ENCODE measurements around the gene NFKBIB. TPM values are rescaled to one million over a fixed set of nuclear protein-coding genes. Genes with fewer than 3 reads are reported as not detected.
A peak's percentile ranks its signal among the peaks of the same experiment; 100 is the strongest.

NFKBIB gene
- total and polyA plus RNA-seq, 8 donors, result 5.1 to 34.2 (median 7.0) TPM

- Histone ChIP-seq H3K36me3 (peaks cover 0 to 52% of the 10 kb centered on the region in 2 donors), H3K9me3 (no peaks in the 10 kb centered on the region), H3K4me1 (peaks cover 0 to 19% of the 10 kb centered on the region in 2 donors), H3K27ac (peak overlapping the region in 1 of 2 donors; percentile 20), H3K4me3 (no peak overlapping the region), H3K27me3 (no peaks in the 10 kb centered on the region)
- ATAC-seq, result no peak
- no peak for DNase-seq
- no peak for TF ChIP-seq CTCF (IDR thresholded peaks at IDR 0.05)
- intact Hi-C loops (cut with DNase I), result no loop called here
Measured at GRCh38 chr19:38892841-38893240, 6.9 kb upstream of the NFKBIB start.

- ATAC-seq (no peak), DNase-seq (no peak)
- H3K27ac ChIP-seq, result peak overlapping the region in 1 of 2 donors; percentile 20
- TF ChIP-seq CTCF (IDR thresholded peaks at IDR 0.05), result no peak
- H3K36me3 ChIP-seq, result peaks cover 0 to 47% of the 10 kb centered on the region in 2 donors
- H3K27me3 ChIP-seq, result no peaks in the 10 kb centered on the region
- intact Hi-C loops (cut with DNase I), result no loop called here
- H3K4me1 ChIP-seq, result peaks cover 0 to 24% of the 10 kb centered on the region in 2 donors
- no peak overlapping the region for H3K4me3 ChIP-seq
- no peaks in the 10 kb centered on the region for H3K9me3 ChIP-seq
Measured at GRCh38 chr19:38893341-38893771, 6.4 kb upstream of the NFKBIB start.

GRCh38 chr19:38894968-38895367 is 4.8 kb upstream of the NFKBIB start:
- no peak overlapping the region for H3K4me3 ChIP-seq
- TF ChIP-seq CTCF (IDR thresholded peaks at IDR 0.05), result no peak
- no peaks in the 10 kb centered on the region for H3K27me3 ChIP-seq
- H3K27ac ChIP-seq, result no peak overlapping the region
- intact Hi-C loops (cut with DNase I), result no loop called here
- no peaks in the 10 kb centered on the region for H3K9me3 ChIP-seq
- ATAC-seq, result no peak
- no peak for DNase-seq
- peaks cover 0 to 31% of the 10 kb centered on the region in 2 donors for H3K36me3 ChIP-seq
- peaks cover 0 to 31% of the 10 kb centered on the region in 2 donors for H3K4me1 ChIP-seq

- Histone ChIP-seq H3K4me1 (peaks cover 7 to 41% of the 10 kb centered on the region in 2 donors), H3K4me3 (peak overlapping the region; percentile 78 to 84), H3K36me3 (peaks cover 0 to 9% of the 10 kb centered on the region in 2 donors), H3K9me3 (no peaks in the 10 kb centered on the region), H3K27ac (peak overlapping the region; percentile 76 to 96), H3K27me3 (no peaks in the 10 kb centered on the region)
- ATAC-seq (peak; percentile 3), DNase-seq (peak in 1 of 4 donors; percentile 39)
- TF ChIP-seq CTCF (IDR thresholded peaks at IDR 0.05), result no peak
- intact Hi-C loops (cut with DNase I), result no loop called here
Measured at GRCh38 chr19:38898788-38899446, 852 bp upstream of the NFKBIB start.

- DNase-seq (no peak), ATAC-seq (no peak)
- Histone ChIP-seq H3K27me3 (no peaks in the 10 kb centered on the region), H3K9me3 (no peaks in the 10 kb centered on the region), H3K36me3 (peaks cover 0 to 15% of the 10 kb centered on the region in 2 donors), H3K27ac (peak overlapping the region; percentile 83 to 96), H3K4me1 (peaks cover 7 to 38% of the 10 kb centered on the region in 2 donors), H3K4me3 (peak overlapping the region; percentile 78 to 84)
- no peak for TF ChIP-seq CTCF (IDR thresholded peaks at IDR 0.05)
- intact Hi-C loops (cut with DNase I), result no loop called here
Measured at GRCh38 chr19:38900202-38900629, 447 bp downstream of the NFKBIB start.

Data from left lung (tissue), 10 donors.